CD4-positive, alpha-beta T cell treated with Interleukin-12 subunit alpha and Interleukin-12 subunit beta, for 1 hour (primary cell): ENCODE data around the gene FNDC3A.
"Not testable (repeated sequence)": the region's sequence is repeated elsewhere in the genome, so short reads cannot be mapped to it uniquely, and the experiment has no call there.

Experiments used
- DNase-seq: peaks from one replicate; pipeline ENCODE4 v3.0.0-alpha.2; 2020

FNDC3A gene

GRCh38 chr13:49044008-49044407 lies 68.3 kb downstream of the FNDC3A start:
- DNase-seq = no peak

GRCh38 chr13:49044836-49045235 lies 69.1 kb downstream of the FNDC3A start:
- no peak for DNase-seq

GRCh38 chr13:49046002-49046401 lies 70.3 kb downstream of the FNDC3A start:
- no peak for DNase-seq

- DNase-seq = no peak
Measured at GRCh38 chr13:49046519-49046918, 70.8 kb downstream of the FNDC3A start.

GRCh38 chr13:49052813-49053212 lies 77.1 kb downstream of the FNDC3A start:
- no peak for DNase-seq

GRCh38 chr13:49053215-49053614 lies 77.5 kb downstream of the FNDC3A start:
- no peak for DNase-seq

- no peak for DNase-seq
Measured at GRCh38 chr13:49053906-49054305, 78.2 kb downstream of the FNDC3A start.

GRCh38 chr13:49055021-49055420 lies 79.3 kb downstream of the FNDC3A start:
- DNase-seq = no peak

- DNase-seq = no peak
Measured at GRCh38 chr13:49057176-49057575, 81.5 kb downstream of the FNDC3A start.

GRCh38 chr13:49058761-49059160 lies 83.0 kb downstream of the FNDC3A start:
- DNase-seq = no peak

GRCh38 chr13:49060678-49061387 lies 85.1 kb downstream of the FNDC3A start:
- DNase-seq = no peak

- not testable (repeated sequence) for DNase-seq
Measured at GRCh38 chr13:49061388-49061752, 85.7 kb downstream of the FNDC3A start.

- no peak for DNase-seq
Measured at GRCh38 chr13:49062297-49062896, 86.7 kb downstream of the FNDC3A start.

- DNase-seq = no peak
Measured at GRCh38 chr13:49063011-49063410, 87.3 kb downstream of the FNDC3A start.

GRCh38 chr13:49063497-49063896 lies 87.8 kb downstream of the FNDC3A start:
- no peak for DNase-seq

- DNase-seq = no peak
Measured at GRCh38 chr13:49064476-49064875, 88.8 kb downstream of the FNDC3A start.

- no peak for DNase-seq
Measured at GRCh38 chr13:49066856-49067255, 91.1 kb downstream of the FNDC3A start.

- DNase-seq = not testable (repeated sequence)
Measured at GRCh38 chr13:49068498-49068897, 92.8 kb downstream of the FNDC3A start.

GRCh38 chr13:49070021-49070420 lies 94.3 kb downstream of the FNDC3A start:
- DNase-seq = not testable (repeated sequence)

GRCh38 chr13:49071341-49071937 lies 95.7 kb downstream of the FNDC3A start:
- no peak for DNase-seq

GRCh38 chr13:49082653-49083536 lies 107.2 kb downstream of the FNDC3A start:
- no peak for DNase-seq

- DNase-seq = no peak
Measured at GRCh38 chr13:49084961-49085360, 109.2 kb downstream of the FNDC3A start.

GRCh38 chr13:49086722-49087121 lies 111.0 kb downstream of the FNDC3A start:
- no peak for DNase-seq
